ENCODE results near the gene ATR. TPM values are rescaled to one million over a fixed set of nuclear protein-coding genes. Genes with fewer than 3 reads are reported as not detected.

ATR gene
- total and polyA plus RNA-seq, 2 of the 4 experiments (the other 2 are of a cell fraction): 9.5 to 28.0 TPM

DNA sequence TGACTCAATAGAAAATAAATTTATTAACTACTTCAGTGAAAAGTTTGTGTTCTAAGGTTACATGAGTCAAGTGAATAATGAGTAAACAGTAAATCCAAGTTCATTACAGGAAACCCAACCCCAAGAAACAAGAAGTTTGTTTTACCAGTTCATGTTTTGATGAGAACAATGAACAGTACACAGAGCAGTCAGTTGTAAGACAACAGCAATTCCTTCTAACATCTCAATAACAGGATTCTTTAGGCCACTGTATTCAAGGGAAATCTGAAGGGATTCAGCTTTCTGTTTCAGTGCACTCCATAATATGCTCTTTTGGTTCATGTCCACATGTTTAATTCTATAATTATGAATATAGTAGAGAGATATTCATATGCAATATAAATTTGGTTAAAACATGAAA is 18.4 kb downstream of the ATR start:
- H4K5ac ChIP-seq (ENCODE audit: low read depth, low read length): no peak overlapping the region
- no peak overlapping the region for H2AFZ ChIP-seq (replicated peaks; ENCODE audit: low read length, poor library complexity)
- H3K14ac ChIP-seq (replicated peaks; ENCODE audit: low read depth, low read length): no peak overlapping the region
- ChIA-PET CTCF (no interaction called here), POLR2A (ENCODE audit: unreplicated experiment) (no interaction called here)
- intact Hi-C loops (cut with micrococcal nuclease) (no loop called here), in situ Hi-C loops (cut with MboI; ENCODE audit: low sequenced_read_pairs) (no loop called here), dilution Hi-C loops (cut with HindIII; ENCODE audit: low sequenced_read_pairs, unreplicated experiment) (no loop called here)
- no peaks in the 10 kb centered on the region for H3K9me1 ChIP-seq (ENCODE audit: insufficient read depth, low read length)
- H2AK5ac ChIP-seq (ENCODE audit: low read depth, low read length): no peak overlapping the region
- no peaks in the 10 kb centered on the region for H3K4me1 ChIP-seq (ENCODE audit: control insufficient read depth, insufficient read depth, low read length)
- ATAC-seq (ENCODE audit: low read depth): no peak
- no peaks in the 10 kb centered on the region for H4K20me1 ChIP-seq (ENCODE audit: insufficient read depth, low read length)
- no peaks in the 10 kb centered on the region for H3K27me3 ChIP-seq (ENCODE audit: control insufficient read depth, insufficient read depth, low read length)
- no peak overlapping the region for H3K4me2 ChIP-seq (ENCODE audit: low read depth, low read length)
- H2BK5ac ChIP-seq (ENCODE audit: low read depth, low read length, poor library complexity, severe bottlenecking): no peak overlapping the region
- H3K4me3 ChIP-seq (ENCODE audit: insufficient read depth, low read depth, low read length): no peak overlapping the region
- no peak overlapping the region for H2BK20ac ChIP-seq (ENCODE audit: low read depth, low read length)
- H3K56ac ChIP-seq (ENCODE audit: extremely low read depth, insufficient read depth, low read length): no peak overlapping the region
- H3K4ac ChIP-seq (ENCODE audit: low read depth, low read length): no peak overlapping the region
- TF ChIP-seq CEBPB (IDR thresholded peaks at IDR 0.05; ENCODE audit: low read depth, low read length): no peak
- TF ChIP-seq, protein P1, sequence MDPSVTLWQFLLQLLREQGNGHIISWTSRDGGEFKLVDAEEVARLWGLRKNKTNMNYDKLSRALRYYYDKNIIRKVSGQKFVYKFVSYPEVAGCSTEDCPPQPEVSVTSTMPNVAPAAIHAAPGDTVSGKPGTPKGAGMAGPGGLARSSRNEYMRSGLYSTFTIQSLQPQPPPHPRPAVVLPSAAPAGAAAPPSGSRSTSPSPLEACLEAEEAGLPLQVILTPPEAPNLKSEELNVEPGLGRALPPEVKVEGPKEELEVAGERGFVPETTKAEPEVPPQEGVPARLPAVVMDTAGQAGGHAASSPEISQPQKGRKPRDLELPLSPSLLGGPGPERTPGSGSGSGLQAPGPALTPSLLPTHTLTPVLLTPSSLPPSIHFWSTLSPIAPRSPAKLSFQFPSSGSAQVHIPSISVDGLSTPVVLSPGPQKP (IDR thresholded peaks at IDR 0.05; ENCODE audit: borderline replicate concordance, low read depth, low read length): no peak
- TF ChIP-seq, protein P2, sequence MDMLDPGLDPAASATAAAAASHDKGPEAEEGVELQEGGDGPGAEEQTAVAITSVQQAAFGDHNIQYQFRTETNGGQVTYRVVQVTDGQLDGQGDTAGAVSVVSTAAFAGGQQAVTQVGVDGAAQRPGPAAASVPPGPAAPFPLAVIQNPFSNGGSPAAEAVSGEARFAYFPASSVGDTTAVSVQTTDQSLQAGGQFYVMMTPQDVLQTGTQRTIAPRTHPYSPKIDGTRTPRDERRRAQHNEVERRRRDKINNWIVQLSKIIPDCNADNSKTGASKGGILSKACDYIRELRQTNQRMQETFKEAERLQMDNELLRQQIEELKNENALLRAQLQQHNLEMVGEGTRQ (IDR thresholded peaks at IDR 0.05; ENCODE audit: low read depth, low read length): no peak
- no peak for TF ChIP-seq SMC3 (IDR thresholded peaks at IDR 0.05; ENCODE audit: low read depth, low read length)
- no peak for TF ChIP-seq RCOR1 (IDR thresholded peaks at IDR 0.05; ENCODE audit: insufficient replicate concordance, low read length)
- TF ChIP-seq, protein P3, sequence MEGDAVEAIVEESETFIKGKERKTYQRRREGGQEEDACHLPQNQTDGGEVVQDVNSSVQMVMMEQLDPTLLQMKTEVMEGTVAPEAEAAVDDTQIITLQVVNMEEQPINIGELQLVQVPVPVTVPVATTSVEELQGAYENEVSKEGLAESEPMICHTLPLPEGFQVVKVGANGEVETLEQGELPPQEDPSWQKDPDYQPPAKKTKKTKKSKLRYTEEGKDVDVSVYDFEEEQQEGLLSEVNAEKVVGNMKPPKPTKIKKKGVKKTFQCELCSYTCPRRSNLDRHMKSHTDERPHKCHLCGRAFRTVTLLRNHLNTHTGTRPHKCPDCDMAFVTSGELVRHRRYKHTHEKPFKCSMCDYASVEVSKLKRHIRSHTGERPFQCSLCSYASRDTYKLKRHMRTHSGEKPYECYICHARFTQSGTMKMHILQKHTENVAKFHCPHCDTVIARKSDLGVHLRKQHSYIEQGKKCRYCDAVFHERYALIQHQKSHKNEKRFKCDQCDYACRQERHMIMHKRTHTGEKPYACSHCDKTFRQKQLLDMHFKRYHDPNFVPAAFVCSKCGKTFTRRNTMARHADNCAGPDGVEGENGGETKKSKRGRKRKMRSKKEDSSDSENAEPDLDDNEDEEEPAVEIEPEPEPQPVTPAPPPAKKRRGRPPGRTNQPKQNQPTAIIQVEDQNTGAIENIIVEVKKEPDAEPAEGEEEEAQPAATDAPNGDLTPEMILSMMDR (conservative IDR thresholded peaks at IDR 0.05; ENCODE audit: low read depth, low read length): no peak
- TF ChIP-seq FOS (IDR thresholded peaks at IDR 0.05; ENCODE audit: low read depth, low read length): no peak
- no peak for TF ChIP-seq NFE2L2 (IDR thresholded peaks at IDR 0.05; ENCODE audit: low read depth, low read length)
- DNase-seq: no peak
- no TSS peak for BruUV-seq (replicated peaks)
- H3K23ac ChIP-seq (ENCODE audit: low read depth, low read length): no peak overlapping the region
- no peak overlapping the region for H2BK120ac ChIP-seq (ENCODE audit: low read depth, low read length)
- H3K9me3 ChIP-seq (ENCODE audit: control insufficient read depth, insufficient read depth, low read length): no peaks in the 10 kb centered on the region
- H3K18ac ChIP-seq (ENCODE audit: low read depth, low read length): no peak overlapping the region
- peaks cover 9% of the 10 kb centered on the region for H3K36me3 ChIP-seq (ENCODE audit: control insufficient read depth, insufficient read depth, low read length)
- no peak overlapping the region for H2BK15ac ChIP-seq (ENCODE audit: low read depth, low read length)
- no peak overlapping the region for H4K91ac ChIP-seq (ENCODE audit: insufficient read depth, low read depth, low read length)
- H3K9ac ChIP-seq (ENCODE audit: low read depth, low read length): no peak overlapping the region
- H4K8ac ChIP-seq (ENCODE audit: low read depth in 2 of 2, low read length in 2 of 2): no peak overlapping the region
- H2AK9ac ChIP-seq (replicated peaks; ENCODE audit: low read depth, low read length, poor library complexity): no peak overlapping the region
- peaks cover 0 to 4% of the 10 kb centered on the region in 2 experiments; a peak in 1 of 4 replicates for H3K79me1 ChIP-seq (ENCODE audit: low read depth in 1 of 2, low read length in 2 of 2)
- H3K27ac ChIP-seq (ENCODE audit: insufficient read depth, low read length): no peak overlapping the region
